Measurements from ENCODE around the gene WARS2.

WARS2 gene

GRCh38 chr1:119083980-119084379 lies 56.5 kb downstream of the WARS2 start:
- DNase-seq (ENCODE audit: low read depth, low spot score): no peak

- DNase-seq (ENCODE audit: low read depth, low spot score): no peak
These were observed 57.0 kb downstream of the WARS2 start for GRCh38 chr1:119083479-119083878.

- DNase-seq (ENCODE audit: low read depth, low spot score): no peak
These were observed 58.8 kb downstream of the WARS2 start for GRCh38 chr1:119081700-119082099.

GRCh38 chr1:119081267-119081666 lies 59.2 kb downstream of the WARS2 start:
- no peak for DNase-seq (ENCODE audit: low read depth, low spot score)

GRCh38 chr1:119080586-119080985 lies 59.9 kb downstream of the WARS2 start:
- DNase-seq (ENCODE audit: low read depth, low spot score): no peak

- DNase-seq (ENCODE audit: low read depth, low spot score): no peak
These were observed 60.6 kb downstream of the WARS2 start for GRCh38 chr1:119079881-119080280.

- no peak for DNase-seq (ENCODE audit: low read depth, low spot score)
These were observed 64.8 kb downstream of the WARS2 start for GRCh38 chr1:119075614-119076013.

GRCh38 chr1:119071321-119071720 lies 69.1 kb downstream of the WARS2 start:
- no peak for DNase-seq (ENCODE audit: low read depth, low spot score)

GRCh38 chr1:119069682-119070081 lies 70.8 kb downstream of the WARS2 start:
- no peak for DNase-seq (ENCODE audit: low read depth, low spot score)

- no peak for DNase-seq (ENCODE audit: low read depth, low spot score)
These were observed 72.0 kb downstream of the WARS2 start for GRCh38 chr1:119068427-119068826.

- no peak for DNase-seq (ENCODE audit: low read depth, low spot score)
These were observed 78.8 kb downstream of the WARS2 start for GRCh38 chr1:119061700-119062099.

- no peak for DNase-seq (ENCODE audit: low read depth, low spot score)
These were observed 84.9 kb downstream of the WARS2 start for GRCh38 chr1:119055568-119055967.

- no peak for DNase-seq (ENCODE audit: low read depth, low spot score)
These were observed 86.5 kb downstream of the WARS2 start for GRCh38 chr1:119053917-119054316.

GRCh38 chr1:119052267-119052666 lies 88.2 kb downstream of the WARS2 start:
- no peak for DNase-seq (ENCODE audit: low read depth, low spot score)

- DNase-seq (ENCODE audit: low read depth, low spot score): no peak
These were observed 91.6 kb downstream of the WARS2 start for GRCh38 chr1:119048624-119049404.

GRCh38 chr1:119046785-119047438 lies 93.5 kb downstream of the WARS2 start:
- DNase-seq (ENCODE audit: low read depth, low spot score): no peak

GRCh38 chr1:119046429-119046784 lies 94.0 kb downstream of the WARS2 start:
- no peak for DNase-seq (ENCODE audit: low read depth, low spot score)

GRCh38 chr1:119045096-119045746 lies 95.2 kb downstream of the WARS2 start:
- DNase-seq (ENCODE audit: low read depth, low spot score): no peak

- DNase-seq (ENCODE audit: low read depth, low spot score): no peak
These were observed 99.5 kb downstream of the WARS2 start for GRCh38 chr1:119040906-119041305.

GRCh38 chr1:119040489-119040888 lies 100.0 kb downstream of the WARS2 start:
- no peak for DNase-seq (ENCODE audit: low read depth, low spot score)

- no peak for DNase-seq (ENCODE audit: low read depth, low spot score)
These were observed 102.1 kb downstream of the WARS2 start for GRCh38 chr1:119038363-119038762.

GRCh38 chr1:119034359-119034758 lies 106.1 kb downstream of the WARS2 start:
- no peak for DNase-seq (ENCODE audit: low read depth, low spot score)

GRCh38 chr1:119032986-119033385 lies 107.5 kb downstream of the WARS2 start:
- DNase-seq (ENCODE audit: low read depth, low spot score): no peak
